ENCODE measurements around the gene AIG1.
"Not testable (repeated sequence)": the region's sequence is repeated elsewhere in the genome, so short reads cannot be mapped to it uniquely, and the experiment has no call there.

The AIG1 gene

GRCh38 chr6:143160439-143161220, 99.9 kb downstream of the AIG1 start:
- DNase-seq (ENCODE audit: low read depth in 2 of 2, low spot score in 1 of 2): no peak

GRCh38 chr6:143163621-143164020, 102.9 kb downstream of the AIG1 start:
- no peak for DNase-seq (ENCODE audit: low read depth in 2 of 2, low spot score in 1 of 2)

GRCh38 chr6:143164565-143165105, 103.9 kb downstream of the AIG1 start:
- no peak for DNase-seq (ENCODE audit: low read depth in 2 of 2, low spot score in 1 of 2)

GRCh38 chr6:143165315-143165855, 104.7 kb downstream of the AIG1 start:
- no peak for DNase-seq (ENCODE audit: low read depth in 2 of 2, low spot score in 1 of 2)

GRCh38 chr6:143166247-143166695, 105.6 kb downstream of the AIG1 start:
- no peak for DNase-seq (ENCODE audit: low read depth in 2 of 2, low spot score in 1 of 2)

GRCh38 chr6:143167224-143167623, 106.5 kb downstream of the AIG1 start:
- no peak for DNase-seq (ENCODE audit: low read depth in 2 of 2, low spot score in 1 of 2)

GRCh38 chr6:143168396-143168816, 107.7 kb downstream of the AIG1 start:
- DNase-seq (ENCODE audit: low read depth in 2 of 2, low spot score in 1 of 2): not testable (repeated sequence)

- DNase-seq (ENCODE audit: low read depth in 2 of 2, low spot score in 1 of 2): no peak
Measured at GRCh38 chr6:143169440-143169839, 108.8 kb downstream of the AIG1 start.

GRCh38 chr6:143174516-143174915, 113.8 kb downstream of the AIG1 start:
- DNase-seq (ENCODE audit: low read depth in 2 of 2, low spot score in 1 of 2): no peak

GRCh38 chr6:143174951-143175350, 114.3 kb downstream of the AIG1 start:
- no peak for DNase-seq (ENCODE audit: low read depth in 2 of 2, low spot score in 1 of 2)

- DNase-seq (ENCODE audit: low read depth in 2 of 2, low spot score in 1 of 2): no peak
Measured at GRCh38 chr6:143176090-143177021, 115.7 kb downstream of the AIG1 start.

- DNase-seq (ENCODE audit: low read depth in 2 of 2, low spot score in 1 of 2): no peak
Measured at GRCh38 chr6:143177706-143178105, 117.0 kb downstream of the AIG1 start.

GRCh38 chr6:143179096-143179495, 118.4 kb downstream of the AIG1 start:
- no peak for DNase-seq (ENCODE audit: low read depth in 2 of 2, low spot score in 1 of 2)

GRCh38 chr6:143179901-143180612, 119.4 kb downstream of the AIG1 start:
- no peak for DNase-seq (ENCODE audit: low read depth in 2 of 2, low spot score in 1 of 2)

- no peak for DNase-seq (ENCODE audit: low read depth in 2 of 2, low spot score in 1 of 2)
Measured at GRCh38 chr6:143180826-143181225, 120.1 kb downstream of the AIG1 start.

GRCh38 chr6:143183666-143184065, 123.0 kb downstream of the AIG1 start:
- DNase-seq (ENCODE audit: low read depth in 2 of 2, low spot score in 1 of 2): no peak

- DNase-seq (ENCODE audit: low read depth in 2 of 2, low spot score in 1 of 2): no peak
Measured at GRCh38 chr6:143185288-143185687, 124.6 kb downstream of the AIG1 start.

GRCh38 chr6:143187238-143187923, 126.7 kb downstream of the AIG1 start:
- DNase-seq (ENCODE audit: low read depth in 2 of 2, low spot score in 1 of 2): no peak

- DNase-seq (ENCODE audit: low read depth in 2 of 2, low spot score in 1 of 2): no peak
Measured at GRCh38 chr6:143188292-143188691, 127.6 kb downstream of the AIG1 start.

GRCh38 chr6:143191361-143191760, 130.7 kb downstream of the AIG1 start:
- no peak for DNase-seq (ENCODE audit: low read depth in 2 of 2, low spot score in 1 of 2)
